IMR-90 (cell line): ENCODE measurements around the gene FOXO3. TPM values are rescaled to one million over a fixed set of nuclear protein-coding genes. Genes with fewer than 3 reads are reported as not detected.
A peak's percentile ranks its signal among the peaks of the same experiment; 100 is the strongest.

Experiments used
- ATAC-seq: fragments of 200-7000 bp; cut with Tn5 transposase; 2 replicates; pipeline ENCODE4 v1.9.1; 2020; ENCODE audit warnings: low read depth, mild to moderate bottlenecking, moderate library complexity
- BruUV-seq: library from RNA; stranded (reverse); fragments of 400-500 nt; replicated peaks from 2 replicates; lab custom pipeline; 2021; lab: Mats Ljungman, UMichigan
- CTCF ChIA-PET: fragments of 300-600 bp; formaldehyde crosslinking; extraction: SDS; loops from one replicate; lab custom pipeline; 2021; ENCODE audit warnings: antibody characterized with exemption; lab: Yijun Ruan, JAX
- POLR2A ChIA-PET: fragments of 300-600 bp; sonication (Branson Sonifier 250); formaldehyde crosslinking; loops from one replicate; lab custom pipeline; 2022; ENCODE audit warnings: antibody characterized with exemption; ENCODE audit not compliant: unreplicated experiment; lab: Charles Lee
- DNase-seq: peaks from one replicate; pipeline ENCODE4 v3.0.0; 2013
- H2AFZ ChIP-seq: replicated peaks from 2 replicates; pipeline ENCODE3; 2013; ENCODE audit warnings: low read length, mild to moderate bottlenecking; ENCODE audit not compliant: poor library complexity
- H2AK5ac ChIP-seq: 2 replicates; pipeline ENCODE4 v1.6.1; 2013; ENCODE audit warnings: low read depth, low read length, inconsistent platforms
- H2AK9ac ChIP-seq: replicated peaks from 2 replicates; pipeline ENCODE3; 2013; ENCODE audit warnings: mild to moderate bottlenecking, low read depth, low read length, moderate library complexity; ENCODE audit not compliant: poor library complexity
- H2BK120ac ChIP-seq: 2 replicates; pipeline ENCODE4 v1.6.1; 2013; ENCODE audit warnings: low read depth, low read length, inconsistent platforms
- H2BK15ac ChIP-seq: 3 replicates; pipeline ENCODE4 v1.6.1; 2013; ENCODE audit warnings: low read depth, low read length, inconsistent platforms
- H2BK20ac ChIP-seq: 2 replicates; pipeline ENCODE4 v1.6.1; 2013; ENCODE audit warnings: low read depth, mild to moderate bottlenecking, inconsistent platforms, low read length, moderate library complexity
- H2BK5ac ChIP-seq: 2 replicates; pipeline ENCODE4 v1.6.1; 2013; ENCODE audit warnings: mild to moderate bottlenecking, low read depth, low read length, inconsistent platforms; ENCODE audit not compliant: poor library complexity, severe bottlenecking
- H3K14ac ChIP-seq: replicated peaks from 2 replicates; pipeline ENCODE4 v1.6.1; 2013; ENCODE audit warnings: low read depth, low read length, inconsistent platforms
- H3K18ac ChIP-seq: 2 replicates; pipeline ENCODE4 v1.6.1; 2013; ENCODE audit warnings: low read depth, low read length, control low read depth
- H3K23ac ChIP-seq: 2 replicates; pipeline ENCODE4 v1.6.1; 2013; ENCODE audit warnings: low read depth, low read length, inconsistent platforms
- H3K27ac ChIP-seq: 2 replicates; pipeline ENCODE4 v1.5.1; 2013; ENCODE audit warnings: mild to moderate bottlenecking, control low read depth, low read length; ENCODE audit not compliant: insufficient read depth
- H3K27me3 ChIP-seq: 2 replicates; pipeline ENCODE4 v1.6.1; 2013; ENCODE audit warnings: low read length; ENCODE audit not compliant: control insufficient read depth, insufficient read depth
- H3K36me3 ChIP-seq: 2 replicates; pipeline ENCODE4 v1.6.1; 2013; ENCODE audit warnings: low read length, mixed read lengths; ENCODE audit not compliant: control insufficient read depth, insufficient read depth
- H3K4ac ChIP-seq: 2 replicates; pipeline ENCODE4 v1.6.1; 2013; ENCODE audit warnings: low read depth, low read length, inconsistent platforms
- H3K4me1 ChIP-seq: 2 replicates; pipeline ENCODE4 v1.6.1; 2013; ENCODE audit warnings: low read length, mixed read lengths; ENCODE audit not compliant: control insufficient read depth, insufficient read depth
- H3K4me2 ChIP-seq: 2 replicates; pipeline ENCODE4 v1.6.1; 2013; ENCODE audit warnings: low read depth, mild to moderate bottlenecking, control low read depth, low read length, moderate library complexity
- H3K4me3 ChIP-seq: 2 replicates; pipeline ENCODE4 v1.5.1; 2013; ENCODE audit warnings: low read depth, mild to moderate bottlenecking, control low read depth, low read length, moderate library complexity; ENCODE audit not compliant: insufficient read depth
- H3K56ac ChIP-seq: 2 replicates; pipeline ENCODE4 v1.6.1; 2013; ENCODE audit warnings: low read length, inconsistent platforms; ENCODE audit not compliant: insufficient read depth; ENCODE audit errors: extremely low read depth
- H3K79me1 ChIP-seq, 2 experiments: 2 replicates each; pipeline ENCODE4 v1.6.1; 2013; ENCODE audit warnings: low read length in 2 of 2, inconsistent platforms in 1 of 2, low read depth in 1 of 2
- H3K9ac ChIP-seq: 2 replicates; pipeline ENCODE4 v1.6.1; 2013; ENCODE audit warnings: low read depth, low read length, control low read depth
- H3K9me1 ChIP-seq: 2 replicates; pipeline ENCODE4 v1.6.1; 2013; ENCODE audit warnings: low read length, inconsistent platforms; ENCODE audit not compliant: insufficient read depth
- H3K9me3 ChIP-seq: 2 replicates; pipeline ENCODE4 v1.6.1; 2013; ENCODE audit warnings: low read length; ENCODE audit not compliant: control insufficient read depth, insufficient read depth
- H4K20me1 ChIP-seq: 2 replicates; pipeline ENCODE4 v1.6.1; 2013; ENCODE audit warnings: low read length, inconsistent platforms; ENCODE audit not compliant: insufficient read depth
- H4K5ac ChIP-seq: 2 replicates; pipeline ENCODE4 v1.6.1; 2013; ENCODE audit warnings: mild to moderate bottlenecking, low read depth, low read length, control low read depth
- H4K8ac ChIP-seq, 2 experiments: 2 replicates each; pipeline ENCODE4 v1.6.1; 2013; ENCODE audit warnings: low read depth in 2 of 2, low read length in 2 of 2, control low read depth in 1 of 2, inconsistent platforms in 1 of 2
- H4K91ac ChIP-seq: 2 replicates; pipeline ENCODE4 v1.6.1; 2013; ENCODE audit warnings: low read depth, low read length, inconsistent platforms; ENCODE audit not compliant: insufficient read depth
- BHLHE40 ChIP-seq: fragments of 150-350 bp; IDR thresholded peaks from 2 replicates; pipeline ENCODE4 v1.6.1; 2016; ENCODE audit warnings: mild to moderate bottlenecking, low read depth, low read length
- CEBPB ChIP-seq: IDR thresholded peaks from 2 replicates; pipeline ENCODE4 v1.6.1; 2012; ENCODE audit warnings: low read depth, low read length, improper control_type of control experiment
- CHD1 ChIP-seq: IDR thresholded peaks from 2 replicates; pipeline ENCODE4 v1.6.1; 2012; ENCODE audit warnings: low read depth, low read length, improper control_type of control experiment
- CTCF ChIP-seq: conservative IDR thresholded peaks from 2 replicates; pipeline ENCODE4 v1.5.1; 2012; ENCODE audit warnings: mild to moderate bottlenecking, low read depth, low read length, improper control_type of control experiment
- ELK1 ChIP-seq: fragments of 150-350 bp; IDR thresholded peaks from 2 replicates; pipeline ENCODE4 v1.6.1; 2016; ENCODE audit warnings: low read depth, mild to moderate bottlenecking, low read length, moderate library complexity, borderline replicate concordance
- FOS ChIP-seq: fragments of 150-350 bp; IDR thresholded peaks from 2 replicates; pipeline ENCODE4 v1.6.1; 2016; ENCODE audit warnings: low read depth, low read length
- MAFK ChIP-seq: IDR thresholded peaks from 2 replicates; pipeline ENCODE4 v1.6.1; 2012; ENCODE audit warnings: low read depth, low read length, improper control_type of control experiment
- MAZ ChIP-seq: IDR thresholded peaks from 2 replicates; pipeline ENCODE4 v1.6.1; 2012; ENCODE audit warnings: low read depth, mild to moderate bottlenecking, low read length, improper control_type of control experiment, moderate library complexity, borderline replicate concordance
- MXI1 ChIP-seq: IDR thresholded peaks from 2 replicates; pipeline ENCODE4 v1.6.1; 2012; ENCODE audit warnings: low read depth, mild to moderate bottlenecking, low read length, moderate library complexity, borderline replicate concordance
- NFE2L2 ChIP-seq: fragments of 150-350 bp; IDR thresholded peaks from 2 replicates; pipeline ENCODE4 v1.6.1; 2016; ENCODE audit warnings: low read depth, mild to moderate bottlenecking, low read length
- POLR2A ChIP-seq: IDR thresholded peaks from 2 replicates; pipeline ENCODE4 v1.6.1; 2012; ENCODE audit warnings: mild to moderate bottlenecking, low read depth, low read length
- RAD21 ChIP-seq: IDR thresholded peaks from 2 replicates; pipeline ENCODE4 v1.6.1; 2012; ENCODE audit warnings: low read length, improper control_type of control experiment
- RCOR1 ChIP-seq: IDR thresholded peaks from 2 replicates; pipeline ENCODE4 v1.6.1; 2012; ENCODE audit warnings: mild to moderate bottlenecking, low read length, improper control_type of control experiment; ENCODE audit not compliant: insufficient replicate concordance
- RFX5 ChIP-seq: IDR thresholded peaks from 2 replicates; pipeline ENCODE4 v1.8.0; 2012; ENCODE audit warnings: low read depth, mild to moderate bottlenecking, low read length, moderate library complexity
- SMC3 ChIP-seq: fragments of 150-350 bp; IDR thresholded peaks from 2 replicates; pipeline ENCODE4 v1.6.1; 2016; ENCODE audit warnings: low read depth, mild to moderate bottlenecking, antibody characterized with exemption, low read length, moderate library complexity
- USF2 ChIP-seq: fragments of 150-350 bp; IDR thresholded peaks from 2 replicates; pipeline ENCODE4 v1.6.1; 2017; ENCODE audit warnings: mild to moderate bottlenecking, antibody characterized with exemption, low read length, low read depth
- WGBS, 2 experiments: methylation state at CpG; one replicate each; pipeline versions ENCODE4 v1.1.5 to v1.1.7; 2013; ENCODE audit warnings: missing lambda C conversion rate in 2 of 2; ENCODE audit not compliant: insufficient read length in 1 of 2; ENCODE audit errors: extremely low coverage in 2 of 2; 5-methylcytosine and 5-hydroxymethylcytosine counted together
- dilution Hi-C: fragments of 300-500 bp; cut with HindIII; formaldehyde crosslinking; loops from one replicate; pipeline ENCODE4 v1.14.3; 2018; ENCODE audit warnings: low sequenced_read_pairs; ENCODE audit not compliant: unreplicated experiment
- in situ Hi-C: fragments of 300-500 bp; cut with MboI; formaldehyde crosslinking; loops from 3 replicates; pipeline ENCODE4 v1.14.3; 2019; ENCODE audit warnings: low sequenced_read_pairs, inconsistent platforms, mixed read lengths
- intact Hi-C: fragments of 100-400 bp; cut with micrococcal nuclease; formaldehyde crosslinking; loops from 2 replicates; pipeline ENCODE4 v1.10.0; 2022
- polyA plus RNA-seq, 3 experiments: library from polyadenylated mRNA; depleted of rRNA; stranded (reverse); fragments of >200 nt; gene quantifications; 2 replicates each; pipeline ENCODE4 v1.2.3, GENCODE V29; 2012; ENCODE audit warnings: low replicate concordance in 1 of 3
- total RNA-seq: library from RNA; depleted of rRNA; stranded (reverse); fragments of >200 nt; gene quantifications from 2 replicates; pipeline ENCODE4 v1.2.3, GENCODE V29; 2012

FOXO3 gene
- total and polyA plus RNA-seq, 2 of the 4 experiments (the other 2 are of a cell fraction) = 17.5 to 38.7 TPM

- Histone ChIP-seq H3K36me3 (no peaks in the 10 kb centered on the region), H2BK120ac (no peak overlapping the region; the same call in 1 of the 2 replicates), H4K5ac (no peak overlapping the region), H3K14ac (no peak overlapping the region; the same call in 1 of the 2 replicates), H3K4me1 (peaks cover 10% of the 10 kb centered on the region), H2BK20ac (no peak overlapping the region), H2AK9ac (no peak overlapping the region), H3K4ac (no peak overlapping the region), H3K56ac (no peak overlapping the region), H3K9ac (no peak overlapping the region), H3K4me2 (no peak overlapping the region), H4K20me1 (peaks cover 68% of the 10 kb centered on the region), H4K91ac (no peak overlapping the region), H2BK15ac (no peak overlapping the region), H3K27me3 (no peaks in the 10 kb centered on the region), H3K27ac (no peak overlapping the region), H4K8ac (no peak overlapping the region), H3K18ac (no peak overlapping the region), H2AK5ac (no peak overlapping the region), H3K9me1 (peaks cover 15% of the 10 kb centered on the region), H2BK5ac (no peak overlapping the region), H3K9me3 (no peaks in the 10 kb centered on the region), H3K4me3 (no peak overlapping the region), H3K79me1 (peaks cover 23 to 55% of the 10 kb centered on the region in 2 experiments), H3K23ac (peak overlapping the region; percentile 64; the same call in 1 of the 2 replicates), H2AFZ (no peak overlapping the region)
- dilution Hi-C loops (no loop called here), intact Hi-C loops (no loop called here), in situ Hi-C loops (no loop called here)
- CTCF ChIA-PET = no interaction called here
- no CpG with 5 or more reads among the region's 3 CpGs for WGBS, 2 experiments
- POLR2A ChIA-PET = no interaction called here
- no TSS peak for BruUV-seq
- DNase-seq (no peak), ATAC-seq (no peak)
- TF ChIP-seq RCOR1 (no peak), FOS (no peak), SMC3 (no peak), MAFK (no peak), MXI1 (no peak), BHLHE40 (no peak), RAD21 (no peak), USF2 (no peak), NFE2L2 (no peak), POLR2A (no peak), CHD1 (no peak), CTCF (no peak), CEBPB (no peak), RFX5 (no peak), ELK1 (no peak), MAZ (no peak)
Measured at GRCh38 chr6:108610270-108610839, 49.6 kb downstream of the FOXO3 start.
